Breast epithelium (tissue), 3 donors: ENCODE measurements around the gene PDE4D.

Experiments
- CTCF ChIP-seq, 3 donors: fragments of 450-650 bp; IDR thresholded peaks; one replicate each; pipeline ENCODE4 v1.5.1; 2016 to 2017; ENCODE audit warnings: antibody characterized with exemption in 3 of 3, mild to moderate bottlenecking in 3 of 3, moderate library complexity in 3 of 3
- POLR2AphosphoS5 ChIP-seq, 3 donors: sonication (generic); formaldehyde crosslinking; IDR thresholded peaks; one replicate each; pipeline ENCODE4 v1.6.1; 2017; ENCODE audit warnings: antibody characterized with exemption in 3 of 3

GRCh38 chr5:59067956-59068656 is 825.4 kb downstream of the PDE4D start:
- TF ChIP-seq POLR2AphosphoS5 (IDR thresholded peaks at IDR 0.05) (no peak), CTCF (IDR thresholded peaks at IDR 0.05) (no peak)
